ENCODE results near the gene DIABLO. TPM values are rescaled to one million over a fixed set of nuclear protein-coding genes. Genes with fewer than 3 reads are reported as not detected.

The DIABLO gene
- total RNA-seq, 1 donor from 2014 or later, result 76.4 TPM

GRCh38 chr12:122250536-122250935, 24.7 kb upstream of the DIABLO start:
- Mint-ChIP-seq H3K9me3 (no peaks in the 10 kb centered on the region), H3K27me3 (ENCODE audit: low read depth) (no peaks in the 10 kb centered on the region), H3K4me1 (no peaks in the 10 kb centered on the region), H3K4me3 (no peak overlapping the region), H3K27ac (no peak overlapping the region), H3K36me3 (peaks cover 12% of the 10 kb centered on the region)
- TF ChIP-seq CTCF (IDR thresholded peaks at IDR 0.05; ENCODE audit: unreplicated experiment), result no peak
- no peak for DNase-seq (ENCODE audit: low spot score in 2 of 2, unreplicated experiment in 2 of 2)

- no peaks in the 10 kb centered on the region for H3K9me3 Mint-ChIP-seq
- H3K4me1 Mint-ChIP-seq, result no peaks in the 10 kb centered on the region
- TF ChIP-seq CTCF (IDR thresholded peaks at IDR 0.05; ENCODE audit: unreplicated experiment), result no peak
- H3K36me3 Mint-ChIP-seq, result peaks cover 10% of the 10 kb centered on the region
- DNase-seq (ENCODE audit: low spot score in 2 of 2, unreplicated experiment in 2 of 2), result no peak
- H3K4me3 Mint-ChIP-seq, result no peak overlapping the region
- no peak overlapping the region for H3K27ac Mint-ChIP-seq
- no peaks in the 10 kb centered on the region for H3K27me3 Mint-ChIP-seq (ENCODE audit: low read depth)
Measured at GRCh38 chr12:122250047-122250446, 24.2 kb upstream of the DIABLO start.

GRCh38 chr12:122245553-122245952, 19.7 kb upstream of the DIABLO start:
- H3K27me3 Mint-ChIP-seq (ENCODE audit: low read depth), result no peaks in the 10 kb centered on the region
- no peaks in the 10 kb centered on the region for H3K9me3 Mint-ChIP-seq
- no peak for TF ChIP-seq CTCF (IDR thresholded peaks at IDR 0.05; ENCODE audit: unreplicated experiment)
- no peak overlapping the region for H3K4me3 Mint-ChIP-seq
- H3K27ac Mint-ChIP-seq, result no peak overlapping the region
- no peaks in the 10 kb centered on the region for H3K4me1 Mint-ChIP-seq
- H3K36me3 Mint-ChIP-seq, result peaks cover 15% of the 10 kb centered on the region
- DNase-seq (ENCODE audit: low spot score in 2 of 2, unreplicated experiment in 2 of 2), result no peak

- Mint-ChIP-seq H3K27me3 (ENCODE audit: low read depth) (no peaks in the 10 kb centered on the region), H3K36me3 (peaks cover 16% of the 10 kb centered on the region), H3K27ac (no peak overlapping the region), H3K9me3 (no peaks in the 10 kb centered on the region), H3K4me1 (no peaks in the 10 kb centered on the region), H3K4me3 (no peak overlapping the region)
- no peak for TF ChIP-seq CTCF (IDR thresholded peaks at IDR 0.05; ENCODE audit: unreplicated experiment)
- no peak for DNase-seq (ENCODE audit: low spot score in 2 of 2, unreplicated experiment in 2 of 2)
Measured at GRCh38 chr12:122244565-122245371, 18.9 kb upstream of the DIABLO start.

GRCh38 chr12:122243965-122244364, 18.1 kb upstream of the DIABLO start:
- no peaks in the 10 kb centered on the region for H3K9me3 Mint-ChIP-seq
- no peaks in the 10 kb centered on the region for H3K27me3 Mint-ChIP-seq (ENCODE audit: low read depth)
- peaks cover 16% of the 10 kb centered on the region for H3K36me3 Mint-ChIP-seq
- DNase-seq (ENCODE audit: low spot score in 2 of 2, unreplicated experiment in 2 of 2), result no peak
- no peak overlapping the region for H3K4me3 Mint-ChIP-seq
- no peak overlapping the region for H3K27ac Mint-ChIP-seq
- H3K4me1 Mint-ChIP-seq, result no peaks in the 10 kb centered on the region
- TF ChIP-seq CTCF (IDR thresholded peaks at IDR 0.05; ENCODE audit: unreplicated experiment), result no peak
